GM12878 (cell line): ENCODE measurements around the gene LRRN4CL.

Source experiments
- BRCA1 ChIP-seq: IDR thresholded peaks from 2 replicates; pipeline ENCODE4 v1.6.1; 2011; ENCODE audit warnings: low read depth, low read length, improper control_type of control experiment
- CREM ChIP-seq: IDR thresholded peaks from 2 replicates; pipeline ENCODE4 v1.6.1; 2014; ENCODE audit warnings: antibody characterized with exemption, low read depth
- CTCF ChIP-seq, 3 experiments: IDR thresholded peaks in 2 of 3; conservative IDR thresholded peaks in 1 of 3; 2 replicates each; pipeline ENCODE4 v1.5.1; 2011; ENCODE audit warnings: low read depth in 3 of 3, low read length in 3 of 3, mild to moderate bottlenecking in 3 of 3, control low read depth in 2 of 3, moderate library complexity in 2 of 3, inconsistent platforms in 1 of 3, mixed read lengths in 1 of 3; ENCODE audit not compliant: control insufficient read depth in 2 of 3, insufficient read depth in 1 of 3; ENCODE audit errors: extremely low read depth in 1 of 3
- EED ChIP-seq: sonication (generic); IDR thresholded peaks from 2 replicates; pipeline ENCODE4 v1.6.1; 2016; ENCODE audit warnings: antibody characterized with exemption, low read depth
- ESRRA ChIP-seq: IDR thresholded peaks from 2 replicates; pipeline ENCODE4 v1.6.1; 2012; ENCODE audit warnings: mild to moderate bottlenecking, low read length, improper control_type of control experiment
- GABPA ChIP-seq: IDR thresholded peaks from 2 replicates; pipeline ENCODE4 v1.6.1; 2014; ENCODE audit warnings: antibody characterized with exemption, low read depth, mild to moderate bottlenecking, inconsistent platforms
- NFXL1 ChIP-seq: fragments of 450-650 bp; IDR thresholded peaks from 2 replicates; pipeline ENCODE4 v1.6.1; 2017; ENCODE audit warnings: antibody characterized with exemption, mild to moderate bottlenecking, borderline replicate concordance
- POLR2AphosphoS5 ChIP-seq: IDR thresholded peaks from 2 replicates; pipeline ENCODE4 v1.6.1; 2011; ENCODE audit warnings: mild to moderate bottlenecking, low read length, inconsistent platforms
- RAD21 ChIP-seq: IDR thresholded peaks from 2 replicates; pipeline ENCODE4 v1.6.1; 2011; ENCODE audit warnings: mild to moderate bottlenecking, low read depth, low read length, moderate library complexity; ENCODE audit not compliant: insufficient read depth
- RFX5 ChIP-seq: IDR thresholded peaks from 2 replicates; pipeline ENCODE4 v1.6.1; 2011; ENCODE audit warnings: low read depth, low read length, improper control_type of control experiment
- SREBF1 ChIP-seq: IDR thresholded peaks from 2 replicates; pipeline ENCODE4 v1.6.1; 2012; ENCODE audit warnings: mild to moderate bottlenecking, low read length
- TAF1 ChIP-seq: IDR thresholded peaks from 2 replicates; pipeline ENCODE4 v1.6.1; 2011; ENCODE audit warnings: mild to moderate bottlenecking, low read depth, low read length, borderline replicate concordance
- ZBTB33 ChIP-seq: fragments of 450-650 bp; IDR thresholded peaks from 2 replicates; pipeline ENCODE4 v1.6.1; 2017; ENCODE audit warnings: mild to moderate bottlenecking
- ZNF384 ChIP-seq: IDR thresholded peaks from 2 replicates; pipeline ENCODE4 v1.6.1; 2012; ENCODE audit warnings: low read depth, mild to moderate bottlenecking, low read length, improper control_type of control experiment, borderline replicate concordance

GRCh38 chr11:62694455-62695167 is 5.3 kb upstream of the LRRN4CL start:
- TF ChIP-seq CTCF (IDR thresholded peaks at IDR 0.05 in 2 of 3, conservative IDR thresholded peaks at IDR 0.05 in 1 of 3; ENCODE audit: control insufficient read depth in 2 of 3, extremely low read depth in 1 of 3, insufficient read depth in 1 of 3, low read depth in 3 of 3, low read length in 3 of 3) (peak; percentile 79 to 86 (median 82)), TAF1 (no peak), SREBF1 (no peak), ESRRA (no peak), GABPA (no peak), RFX5 (no peak), BRCA1 (no peak), CREM (no peak), EED (no peak), ZBTB33 (no peak), RAD21 (peak; percentile 83), NFXL1 (no peak), POLR2AphosphoS5 (no peak), ZNF384 (no peak)
